SKM-1 treated with dmso at 0.1 percent for 144 hours (cell line): ENCODE measurements around the gene PHEX.
A peak's percentile ranks its signal among the peaks of the same experiment; 100 is the strongest.

Experiments
- DNase-seq: peaks from one replicate; lab custom pipeline; 2025; ENCODE audit not compliant: unreplicated experiment; lab: John Stamatoyannopoulos, UW

Gene PHEX

GRCh38 chrX:22032084-22032483 lies at the start of gene PHEX:
TSS of gene PHEX (plus strand) at chrX:22032325. CDS start at chrX:22033006, 681 bp downstream.
- DNase-seq: no peak

- DNase-seq: peak; percentile 59
These were observed 46.8 kb upstream of the PHEX start for GRCh38 chrX:21985332-21985777.

- DNase-seq: no peak
These were observed 45.5 kb upstream of the PHEX start for GRCh38 chrX:21986596-21986995.

DNA sequence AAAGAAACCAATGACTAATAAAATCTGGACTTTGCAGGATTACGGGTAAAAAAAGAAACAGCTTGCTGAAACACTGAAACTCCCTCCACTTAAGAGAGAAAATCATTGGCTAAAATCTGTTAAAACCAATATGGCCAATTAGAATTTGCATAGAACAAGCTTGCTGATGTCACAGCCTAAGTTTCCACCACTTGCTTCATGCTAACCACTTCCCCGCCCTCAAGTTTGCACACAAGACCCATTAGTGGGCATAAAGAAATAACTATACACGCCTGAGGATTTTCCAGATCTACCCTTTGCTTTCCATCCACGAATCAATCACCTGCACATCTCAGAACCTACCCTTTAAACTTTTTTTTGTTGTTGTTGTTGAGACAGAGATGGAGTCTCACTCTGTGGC lies 42.7 kb upstream of the PHEX start:
- no peak for DNase-seq

- DNase-seq: no peak
These were observed 41.3 kb upstream of the PHEX start for GRCh38 chrX:21990832-21991231.

GRCh38 chrX:21991504-21991903 lies 40.6 kb upstream of the PHEX start:
- no peak for DNase-seq

DNA sequence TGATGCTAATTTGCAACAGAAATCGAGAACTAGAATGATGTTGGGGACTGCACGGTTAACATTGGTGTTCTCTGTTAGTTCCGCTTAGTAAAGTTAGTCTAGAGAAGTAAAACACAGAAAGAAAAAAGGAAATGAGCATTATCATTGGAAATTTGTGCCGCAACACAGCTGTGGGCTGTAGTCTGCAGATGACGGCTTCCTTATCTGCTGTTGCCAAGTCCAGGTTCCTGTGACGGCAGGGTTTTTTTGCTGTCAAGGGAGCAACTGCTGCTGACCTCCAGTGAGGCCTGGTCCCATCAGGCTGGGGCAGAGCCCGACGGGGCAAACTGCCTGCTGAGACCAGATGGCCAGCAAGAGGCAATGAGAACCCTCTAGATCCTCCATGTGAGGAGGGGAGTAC lies 38.9 kb upstream of the PHEX start:
- peak; percentile 58 for DNase-seq

DNA sequence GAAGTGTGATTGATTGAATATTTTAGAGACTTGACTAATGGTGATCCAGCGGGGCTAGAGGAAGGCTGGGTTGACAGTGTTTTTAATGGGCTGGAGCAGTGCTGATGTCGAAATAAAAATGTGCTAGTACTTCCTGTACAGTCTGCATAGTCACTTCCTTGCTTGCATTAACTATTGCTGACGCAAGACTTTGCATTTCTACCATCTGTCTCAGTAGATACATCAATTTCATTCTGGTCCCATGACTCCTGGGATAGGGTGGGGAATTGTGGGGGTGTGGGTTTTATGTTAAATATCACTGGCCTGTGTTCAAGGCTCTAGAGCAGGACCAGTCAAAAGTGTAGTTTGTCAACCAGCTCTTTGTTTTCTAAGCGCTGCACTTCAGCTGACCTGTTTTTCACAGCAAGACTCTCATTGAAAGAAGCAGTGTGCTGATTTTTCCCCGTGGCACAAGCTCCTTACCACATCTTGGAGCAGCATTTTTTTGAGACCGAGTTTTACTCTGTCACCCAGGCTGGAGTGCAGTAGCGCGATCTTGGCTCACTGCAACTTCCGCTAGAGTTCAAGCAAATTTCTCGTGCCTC lies 35.2 kb upstream of the PHEX start:
- peak; percentile 64 for DNase-seq

- no peak for DNase-seq
These were observed 34.1 kb upstream of the PHEX start for GRCh38 chrX:21998037-21998436.

- no peak for DNase-seq
These were observed 27.3 kb upstream of the PHEX start for GRCh38 chrX:22004866-22005265.

GRCh38 chrX:22012051-22012450 lies 20.1 kb upstream of the PHEX start:
- DNase-seq: no peak

DNA sequence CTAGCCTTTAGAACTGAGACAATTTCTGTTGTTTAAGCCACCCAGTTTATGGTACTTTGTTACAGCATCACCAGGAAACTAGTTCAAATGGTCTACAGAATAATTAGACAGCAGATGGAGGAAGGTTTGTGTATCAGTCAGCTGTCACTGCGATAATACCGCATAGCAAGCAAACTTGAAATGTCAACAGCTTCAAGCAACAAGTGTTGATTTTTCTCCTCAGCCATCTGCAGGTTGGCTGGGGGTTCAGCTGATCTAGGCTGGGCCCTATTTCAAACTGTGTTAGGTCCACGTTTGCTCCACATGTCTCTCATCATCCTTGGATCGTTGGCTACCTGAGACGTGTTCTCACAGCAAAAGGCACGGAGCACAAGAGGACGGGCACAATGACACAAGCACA lies 19.2 kb upstream of the PHEX start:
- DNase-seq: no peak

- no peak for DNase-seq
These were observed 16.9 kb upstream of the PHEX start for GRCh38 chrX:22015139-22015750.

- no peak for DNase-seq
These were observed 10.3 kb upstream of the PHEX start for GRCh38 chrX:22021751-22022324.

DNA sequence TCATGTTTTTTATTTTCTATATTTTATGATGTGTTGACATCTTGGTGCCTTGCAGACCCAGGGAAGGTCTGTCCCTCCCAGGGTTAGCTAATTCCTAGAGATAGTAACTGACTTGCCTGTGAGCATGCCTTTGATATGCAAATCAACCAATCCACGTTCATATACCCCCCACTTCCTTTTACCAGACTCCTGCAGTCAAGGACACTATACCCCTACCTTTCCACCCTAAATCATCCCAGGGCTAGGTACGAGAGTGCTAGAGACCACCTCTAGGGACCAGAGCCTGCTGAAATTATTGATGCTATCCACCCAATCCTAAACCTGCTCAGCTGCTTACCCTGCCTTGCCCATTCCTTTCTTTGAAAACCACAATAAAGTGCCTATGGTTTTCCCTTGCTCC lies 7.5 kb upstream of the PHEX start:
- no peak for DNase-seq

DNA sequence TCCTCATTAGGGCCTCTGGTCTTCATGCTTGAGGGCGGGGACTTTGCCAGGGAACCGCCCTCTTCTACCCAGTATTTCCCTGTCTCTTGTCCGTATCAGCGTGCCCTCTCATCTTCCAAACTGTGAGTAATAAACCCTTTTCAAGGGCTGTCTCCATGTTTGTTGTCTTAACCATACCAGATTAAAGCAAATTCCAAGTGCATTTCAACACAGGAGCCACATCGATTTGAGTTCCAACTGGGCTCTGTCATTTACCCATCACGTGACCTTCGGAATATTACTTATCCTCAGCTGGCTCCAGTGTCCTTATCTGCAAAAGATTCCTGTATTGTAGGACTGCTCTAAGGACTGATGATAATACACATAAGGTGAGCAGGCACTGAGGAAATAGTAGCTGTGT lies 6.4 kb upstream of the PHEX start:
- no peak for DNase-seq

GRCh38 chrX:22026731-22027130 lies 5.4 kb upstream of the PHEX start:
- DNase-seq: no peak

GRCh38 chrX:22032506-22032905 lies 381 bp downstream of the PHEX start:
- no peak for DNase-seq

GRCh38 chrX:22033818-22034217 lies 1.7 kb downstream of the PHEX start:
- no peak for DNase-seq

- DNase-seq: no peak
These were observed 3.1 kb downstream of the PHEX start for GRCh38 chrX:22035236-22035635.

GRCh38 chrX:22037225-22037624 lies 5.1 kb downstream of the PHEX start:
- DNase-seq: no peak

DNA sequence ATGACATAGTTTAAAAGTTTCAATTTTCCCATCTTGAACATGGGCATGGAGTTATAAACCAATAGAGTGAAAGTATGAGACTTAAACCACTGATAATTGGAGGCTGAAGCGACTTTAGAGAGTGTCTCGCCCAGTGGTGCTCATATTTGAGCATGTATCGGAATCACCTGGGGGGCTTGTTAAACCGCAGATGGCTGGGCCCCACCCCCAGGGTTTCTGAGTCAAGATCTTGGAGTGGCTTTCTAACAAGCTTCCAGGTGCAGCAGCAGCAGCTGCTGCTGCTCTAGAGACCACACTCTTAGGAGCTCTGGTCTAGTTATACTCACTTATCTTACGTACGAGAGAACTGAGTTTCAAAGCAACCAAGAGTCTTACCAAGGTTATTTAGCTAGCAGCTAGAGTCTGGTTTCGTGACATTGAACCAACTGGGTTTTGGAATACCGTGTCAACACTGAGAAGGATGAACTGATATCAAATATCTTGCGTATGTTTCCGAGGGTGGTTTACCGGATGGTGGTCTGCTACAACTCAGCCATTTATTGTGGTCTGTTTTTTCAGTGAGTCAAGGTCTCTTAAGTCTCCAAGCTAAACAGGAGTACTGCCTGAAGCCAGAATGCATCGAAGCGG lies 5.9 kb downstream of the PHEX start:
- no peak for DNase-seq
